Measurements from ENCODE around the gene RBM4B. TPM values are rescaled to one million over a fixed set of nuclear protein-coding genes. Genes with fewer than 3 reads are reported as not detected.

The RBM4B gene
- total and polyA plus RNA-seq, 7 donors, result 3.6 to 12.8 (median 10.0) TPM

GRCh38 chr11:66619080-66619554, 58.6 kb downstream of the RBM4B start:
- intact Hi-C loops (cut with DNase I), result no loop called here
- Histone ChIP-seq H3K27me3 (ENCODE audit: insufficient read depth in 3 of 3, low read length in 2 of 3) (no peaks in the 10 kb centered on the region), H3K4me1 (peaks cover 60% of the 10 kb centered on the region), H3K27ac (peak overlapping the region; percentile 51), H3K9me3 (no peaks in the 10 kb centered on the region), H3K36me3 (ENCODE audit: insufficient read depth in 1 of 2, low read depth in 1 of 2) (peaks cover 0 to 34% of the 10 kb centered on the region in 2 donors), H3K4me3 (peak overlapping the region; percentile 98)
- 70 to 75% (median 72%) methylated on average over 4 of the region's 4 CpGs for WGBS, 3 donors
- TF ChIP-seq, protein P1, sequence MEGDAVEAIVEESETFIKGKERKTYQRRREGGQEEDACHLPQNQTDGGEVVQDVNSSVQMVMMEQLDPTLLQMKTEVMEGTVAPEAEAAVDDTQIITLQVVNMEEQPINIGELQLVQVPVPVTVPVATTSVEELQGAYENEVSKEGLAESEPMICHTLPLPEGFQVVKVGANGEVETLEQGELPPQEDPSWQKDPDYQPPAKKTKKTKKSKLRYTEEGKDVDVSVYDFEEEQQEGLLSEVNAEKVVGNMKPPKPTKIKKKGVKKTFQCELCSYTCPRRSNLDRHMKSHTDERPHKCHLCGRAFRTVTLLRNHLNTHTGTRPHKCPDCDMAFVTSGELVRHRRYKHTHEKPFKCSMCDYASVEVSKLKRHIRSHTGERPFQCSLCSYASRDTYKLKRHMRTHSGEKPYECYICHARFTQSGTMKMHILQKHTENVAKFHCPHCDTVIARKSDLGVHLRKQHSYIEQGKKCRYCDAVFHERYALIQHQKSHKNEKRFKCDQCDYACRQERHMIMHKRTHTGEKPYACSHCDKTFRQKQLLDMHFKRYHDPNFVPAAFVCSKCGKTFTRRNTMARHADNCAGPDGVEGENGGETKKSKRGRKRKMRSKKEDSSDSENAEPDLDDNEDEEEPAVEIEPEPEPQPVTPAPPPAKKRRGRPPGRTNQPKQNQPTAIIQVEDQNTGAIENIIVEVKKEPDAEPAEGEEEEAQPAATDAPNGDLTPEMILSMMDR (IDR thresholded peaks at IDR 0.05), result no peak
- ATAC-seq, result no peak
- DNase-seq, result no peak

DNA sequence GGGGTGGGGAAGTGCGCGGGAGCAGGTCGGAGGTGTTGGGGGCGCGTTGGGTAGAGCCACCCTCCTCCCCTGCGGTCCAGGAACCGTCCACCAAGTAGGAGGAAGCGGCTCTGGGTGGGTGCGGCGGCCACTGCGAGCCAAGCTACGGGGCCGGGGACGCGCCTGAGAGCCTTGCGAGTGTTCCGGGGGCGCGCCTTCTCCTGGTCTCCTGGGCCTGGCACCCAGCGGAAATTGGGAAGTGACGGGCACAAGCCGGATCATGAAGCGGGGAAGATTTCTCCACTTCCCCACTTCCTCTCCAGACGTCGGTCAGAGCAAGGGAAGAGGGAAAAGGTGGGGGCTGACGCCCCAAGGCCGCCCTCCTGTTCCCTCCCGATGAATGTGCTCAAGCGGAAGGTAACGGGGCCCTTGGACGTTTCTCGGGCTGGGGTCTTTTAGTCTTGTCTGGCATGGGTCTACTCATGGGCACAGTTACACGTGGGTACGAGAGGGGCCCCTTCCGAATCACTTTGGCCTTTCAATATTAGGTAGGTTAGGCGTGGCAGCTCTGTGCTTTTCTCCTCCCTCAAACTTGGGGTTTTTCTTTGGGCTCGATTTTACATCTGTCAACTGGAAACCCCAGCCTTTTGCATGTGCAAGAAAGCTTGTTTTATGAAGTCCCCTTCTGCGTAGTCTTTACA, 60.4 kb downstream of the RBM4B start:
- H3K4me3 ChIP-seq, result peak overlapping the region; percentile 98
- no peaks in the 10 kb centered on the region for H3K27me3 ChIP-seq (ENCODE audit: insufficient read depth in 3 of 3, low read length in 2 of 3)
- peaks cover 48% of the 10 kb centered on the region for H3K4me1 ChIP-seq
- H3K9me3 ChIP-seq, result no peaks in the 10 kb centered on the region
- intact Hi-C loops (cut with DNase I), result loop anchor here in 1 of 2 donors (2.0 kb wide), 1 partner anchor 20 kb away; no protein-coding TSS in a partner anchor
- peaks cover 0 to 17% of the 10 kb centered on the region in 2 donors for H3K36me3 ChIP-seq (ENCODE audit: insufficient read depth in 1 of 2, low read depth in 1 of 2)
- WGBS, 3 donors, result 1 to 2% (median 1%) methylated on average over 24 to 38 of the region's 38 CpGs
- peak overlapping the region; percentile 99 for H3K27ac ChIP-seq
- DNase-seq (peak; percentile 81 to 87), ATAC-seq (peak in 2 of 4 donors; percentile 39 to 42)
- TF ChIP-seq, protein P1 (IDR thresholded peaks at IDR 0.05), result no peak

DNA sequence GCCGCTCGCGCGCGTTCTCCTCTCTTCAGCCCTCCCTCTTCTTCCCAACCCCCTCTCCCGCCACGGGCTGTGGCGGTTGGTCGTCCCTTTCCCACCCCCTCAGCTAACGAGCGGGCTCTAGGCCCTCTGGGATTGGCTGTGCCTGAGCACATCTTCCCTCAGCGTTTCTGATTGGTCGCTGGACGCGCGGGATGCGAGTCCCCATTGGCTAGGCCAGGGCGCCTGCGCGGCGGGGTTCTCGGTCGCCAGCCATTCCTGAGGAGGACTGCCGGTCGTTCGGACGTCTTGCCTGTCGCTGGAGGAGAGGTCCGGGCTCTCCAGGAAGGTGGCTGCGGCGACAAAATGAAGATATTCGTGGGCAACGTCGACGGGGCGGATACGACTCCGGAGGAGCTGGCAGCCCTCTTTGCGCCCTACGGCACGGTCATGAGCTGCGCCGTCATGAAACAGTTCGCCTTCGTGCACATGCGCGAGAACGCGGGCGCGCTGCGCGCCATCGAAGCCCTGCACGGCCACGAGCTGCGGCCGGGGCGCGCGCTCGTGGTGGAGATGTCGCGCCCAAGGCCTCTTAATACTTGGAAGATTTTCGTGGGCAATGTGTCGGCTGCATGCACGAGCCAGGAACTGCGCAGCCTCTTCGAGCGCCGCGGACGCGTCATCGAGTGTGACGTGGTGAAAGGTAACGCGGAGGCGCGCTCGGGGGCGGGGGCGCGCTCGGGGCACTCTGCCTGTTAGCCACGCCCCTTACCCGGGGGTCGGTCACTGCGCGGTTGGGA, 61.1 kb downstream of the RBM4B start, which contains the start of gene RBM14:
RBM14 (plus strand) TSS at position 252 of the 776 bp plus-strand sequence; CDS start at position 343, 91 bp downstream.
- WGBS, 3 donors, result 0 to 1% (median 0%) methylated on average over 77 to 90 of the region's 90 CpGs
- ATAC-seq, result peak; percentile 95 to 99 (median 98)
- DNase-seq, result peak; percentile 99 to 100
- H3K27ac ChIP-seq, result peak within 1 kb of the TSS; percentile 99
- TF ChIP-seq, protein P1 (IDR thresholded peaks at IDR 0.05), result no peak
- peaks cover 40% of the 10 kb centered on the region for H3K4me1 ChIP-seq
- H3K27me3 ChIP-seq (ENCODE audit: insufficient read depth in 3 of 3, low read length in 2 of 3), result no peaks in the 10 kb centered on the region
- peak within 1 kb of the TSS; percentile 98 for H3K4me3 ChIP-seq
- intact Hi-C loops (cut with DNase I), result loop anchor here in 1 of 2 donors (2.0 kb wide), 1 partner anchor 20 kb away; no protein-coding TSS in a partner anchor
- no peaks in the 10 kb centered on the region for H3K9me3 ChIP-seq
- H3K36me3 ChIP-seq (ENCODE audit: insufficient read depth in 1 of 2, low read depth in 1 of 2), result peaks cover 0 to 9% of the 10 kb centered on the region in 2 donors

Other genes with a start within 250 kb of the RBM4B start
- gene MRPL11, start 239.0 kb downstream of the RBM4B start, total RNA-seq, result 10 to 100 TPM; 37.0 to 57.4 (median 48.7) TPM
- gene MRPL11, start 239.0 kb downstream of the RBM4B start, polyA plus RNA-seq, result 10 to 100 TPM; 60.4 to 60.9 (median 60.7) TPM
- 10 to 100 TPM in 2 of 4 donors, 1 to 10 TPM in 2; 5.3 to 22.5 (median 11.4) TPM for gene PELI3, start 211.0 kb downstream of the RBM4B start, total RNA-seq
- gene PELI3, start 211.0 kb downstream of the RBM4B start, polyA plus RNA-seq, result 10 to 100 TPM in 2 of 3 donors, 1 to 10 TPM in 1; 3.1 to 46.8 (median 14.4) TPM
- 10 to 100 TPM; 24.0 to 44.4 (median 29.8) TPM for gene DPP3, start 197.5 kb downstream of the RBM4B start, total RNA-seq
- gene DPP3, start 197.5 kb downstream of the RBM4B start, polyA plus RNA-seq, result 10 to 100 TPM; 30.7 to 58.7 (median 57.9) TPM
- 10 to 100 TPM in 3 of 4 donors, 1 to 10 TPM in 1; 8.4 to 15.3 (median 12.1) TPM for gene BBS1, start 167.3 kb downstream of the RBM4B start, total RNA-seq
- gene BBS1, start 167.3 kb downstream of the RBM4B start, polyA plus RNA-seq, result 10 to 100 TPM in 1 of 3 donors, 1 to 10 TPM in 2; 4.4 to 13.8 (median 5.0) TPM
- 1 to 10 TPM; 3.9 to 6.5 (median 5.2) TPM for gene ZDHHC24, start 131.8 kb downstream of the RBM4B start, total RNA-seq
- gene ZDHHC24, start 131.8 kb downstream of the RBM4B start, polyA plus RNA-seq, result 1 to 10 TPM; 5.4 to 7.6 (median 5.5) TPM
- gene ACTN3, start 131.0 kb downstream of the RBM4B start, total RNA-seq, result 100 to 1,000 TPM in 1 of 4 donors, 10 to 100 TPM in 2, 1 to 10 TPM in 1; 2.9 to 254 (median 78.4) TPM
- gene ACTN3, start 131.0 kb downstream of the RBM4B start, polyA plus RNA-seq, result 100 to 1,000 TPM in 1 of 3 donors, 10 to 100 TPM in 1, 1 to 10 TPM in 1; 8.7 to 531 (median 15.1) TPM
- 10 to 100 TPM; 31.5 to 79.0 (median 50.3) TPM for gene CTSF, start 109.3 kb downstream of the RBM4B start, total RNA-seq
- 10 to 100 TPM; 16.5 to 33.0 (median 31.5) TPM for gene CTSF, start 109.3 kb downstream of the RBM4B start, polyA plus RNA-seq
- under 1 TPM in 3 of 4 donors, not detected in 1; 0.36 to 0.46 (median 0.36) TPM for gene CCDC87, start 84.8 kb downstream of the RBM4B start, total RNA-seq
- 1 to 10 TPM in 1 of 3 donors, under 1 TPM in 2; 0.06 to 1.1 (median 0.20) TPM for gene CCDC87, start 84.8 kb downstream of the RBM4B start, polyA plus RNA-seq
- gene CCS, start 84.7 kb downstream of the RBM4B start, total RNA-seq, result 10 to 100 TPM; 10.5 to 17.0 (median 14.8) TPM
- 10 to 100 TPM; 15.2 to 22.9 (median 15.7) TPM for gene CCS, start 84.7 kb downstream of the RBM4B start, polyA plus RNA-seq
- 10 to 100 TPM; 21.1 to 39.3 (median 34.0) TPM for gene RBM14, start 61.3 kb downstream of the RBM4B start, total RNA-seq
- 10 to 100 TPM; 15.0 to 22.6 (median 17.6) TPM for gene RBM14, start 61.3 kb downstream of the RBM4B start, polyA plus RNA-seq
- gene RBM4, start 39.2 kb downstream of the RBM4B start, total RNA-seq, result 10 to 100 TPM; 54.5 to 80.8 (median 66.8) TPM
- gene RBM4, start 39.2 kb downstream of the RBM4B start, polyA plus RNA-seq, result 10 to 100 TPM; 54.8 to 67.4 (median 57.9) TPM
- gene SPTBN2, start 51.3 kb upstream of the RBM4B start, total RNA-seq, result 1 to 10 TPM in 1 of 4 donors, under 1 TPM in 3; 0.08 to 1.4 (median 0.72) TPM
- gene SPTBN2, start 51.3 kb upstream of the RBM4B start, polyA plus RNA-seq, result under 1 TPM in 2 of 3 donors, not detected in 1; 0.08 to 0.16 TPM
- gene RCE1, start 165.6 kb upstream of the RBM4B start, total RNA-seq, result 1 to 10 TPM; 3.1 to 5.0 (median 4.3) TPM
- 10 to 100 TPM in 1 of 3 donors, 1 to 10 TPM in 2; 4.2 to 13.2 (median 5.1) TPM for gene RCE1, start 165.6 kb upstream of the RBM4B start, polyA plus RNA-seq
- 10 to 100 TPM in 3 of 4 donors, 1 to 10 TPM in 1; 7.4 to 11.8 (median 10.7) TPM for gene LRFN4, start 179.2 kb upstream of the RBM4B start, total RNA-seq
- gene LRFN4, start 179.2 kb upstream of the RBM4B start, polyA plus RNA-seq, result 10 to 100 TPM in 2 of 3 donors, 1 to 10 TPM in 1; 8.5 to 16.6 (median 15.3) TPM

All from psoas muscle (tissue), 8 donors.